Measurements from ENCODE around the gene RTBDN. TPM values are rescaled to one million over a fixed set of nuclear protein-coding genes. Genes with fewer than 3 reads are reported as not detected.

The RTBDN gene
- total and polyA plus RNA-seq, 2 experiments from 2014 or later, result 4.1 to 4.6 TPM

DNA sequence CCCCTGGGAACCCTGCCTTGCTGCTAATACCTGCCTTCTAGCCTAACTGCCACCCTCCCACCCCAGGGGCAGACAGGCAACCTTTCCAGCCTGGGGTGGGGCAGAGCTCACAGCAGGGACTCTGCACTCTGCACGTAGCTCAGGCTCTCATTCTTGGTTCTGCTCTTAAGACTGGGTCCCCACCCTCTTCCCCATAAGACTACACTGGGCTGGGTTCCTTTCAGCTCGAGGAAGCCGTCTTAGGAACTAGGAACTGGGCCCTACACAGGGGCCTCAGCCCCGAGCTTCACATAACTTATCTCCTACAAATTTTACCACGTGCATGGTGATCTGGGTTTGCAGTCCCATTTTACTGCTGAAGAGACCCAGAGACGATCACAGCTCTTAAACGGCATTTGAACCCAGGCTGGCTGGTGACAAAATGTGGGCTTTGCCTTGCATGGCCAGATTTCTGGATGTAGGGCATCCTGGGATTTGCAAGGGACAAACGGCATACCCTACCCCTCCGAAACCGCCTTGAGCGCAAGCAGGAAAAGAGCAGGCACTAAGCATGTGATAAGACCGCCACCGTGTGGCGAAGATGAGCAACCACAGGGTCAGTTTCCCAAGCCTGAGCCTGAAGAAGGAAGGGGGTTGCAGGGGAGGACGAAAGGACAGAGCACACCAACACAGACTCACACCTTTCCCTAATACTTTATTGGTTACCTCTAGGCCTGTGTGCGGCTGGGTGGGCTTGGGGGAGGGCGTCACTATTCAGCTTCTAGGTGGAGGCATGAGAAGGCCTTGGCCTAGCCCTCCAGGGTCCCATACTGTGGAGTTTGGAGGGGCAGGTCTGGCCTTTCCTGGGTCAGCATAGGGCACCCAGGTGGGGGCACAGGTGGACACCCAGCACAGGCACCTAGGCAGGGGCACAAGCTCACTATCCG, 38.0 kb downstream of the RTBDN start (continued):
- TF ChIP-seq, protein P1, sequence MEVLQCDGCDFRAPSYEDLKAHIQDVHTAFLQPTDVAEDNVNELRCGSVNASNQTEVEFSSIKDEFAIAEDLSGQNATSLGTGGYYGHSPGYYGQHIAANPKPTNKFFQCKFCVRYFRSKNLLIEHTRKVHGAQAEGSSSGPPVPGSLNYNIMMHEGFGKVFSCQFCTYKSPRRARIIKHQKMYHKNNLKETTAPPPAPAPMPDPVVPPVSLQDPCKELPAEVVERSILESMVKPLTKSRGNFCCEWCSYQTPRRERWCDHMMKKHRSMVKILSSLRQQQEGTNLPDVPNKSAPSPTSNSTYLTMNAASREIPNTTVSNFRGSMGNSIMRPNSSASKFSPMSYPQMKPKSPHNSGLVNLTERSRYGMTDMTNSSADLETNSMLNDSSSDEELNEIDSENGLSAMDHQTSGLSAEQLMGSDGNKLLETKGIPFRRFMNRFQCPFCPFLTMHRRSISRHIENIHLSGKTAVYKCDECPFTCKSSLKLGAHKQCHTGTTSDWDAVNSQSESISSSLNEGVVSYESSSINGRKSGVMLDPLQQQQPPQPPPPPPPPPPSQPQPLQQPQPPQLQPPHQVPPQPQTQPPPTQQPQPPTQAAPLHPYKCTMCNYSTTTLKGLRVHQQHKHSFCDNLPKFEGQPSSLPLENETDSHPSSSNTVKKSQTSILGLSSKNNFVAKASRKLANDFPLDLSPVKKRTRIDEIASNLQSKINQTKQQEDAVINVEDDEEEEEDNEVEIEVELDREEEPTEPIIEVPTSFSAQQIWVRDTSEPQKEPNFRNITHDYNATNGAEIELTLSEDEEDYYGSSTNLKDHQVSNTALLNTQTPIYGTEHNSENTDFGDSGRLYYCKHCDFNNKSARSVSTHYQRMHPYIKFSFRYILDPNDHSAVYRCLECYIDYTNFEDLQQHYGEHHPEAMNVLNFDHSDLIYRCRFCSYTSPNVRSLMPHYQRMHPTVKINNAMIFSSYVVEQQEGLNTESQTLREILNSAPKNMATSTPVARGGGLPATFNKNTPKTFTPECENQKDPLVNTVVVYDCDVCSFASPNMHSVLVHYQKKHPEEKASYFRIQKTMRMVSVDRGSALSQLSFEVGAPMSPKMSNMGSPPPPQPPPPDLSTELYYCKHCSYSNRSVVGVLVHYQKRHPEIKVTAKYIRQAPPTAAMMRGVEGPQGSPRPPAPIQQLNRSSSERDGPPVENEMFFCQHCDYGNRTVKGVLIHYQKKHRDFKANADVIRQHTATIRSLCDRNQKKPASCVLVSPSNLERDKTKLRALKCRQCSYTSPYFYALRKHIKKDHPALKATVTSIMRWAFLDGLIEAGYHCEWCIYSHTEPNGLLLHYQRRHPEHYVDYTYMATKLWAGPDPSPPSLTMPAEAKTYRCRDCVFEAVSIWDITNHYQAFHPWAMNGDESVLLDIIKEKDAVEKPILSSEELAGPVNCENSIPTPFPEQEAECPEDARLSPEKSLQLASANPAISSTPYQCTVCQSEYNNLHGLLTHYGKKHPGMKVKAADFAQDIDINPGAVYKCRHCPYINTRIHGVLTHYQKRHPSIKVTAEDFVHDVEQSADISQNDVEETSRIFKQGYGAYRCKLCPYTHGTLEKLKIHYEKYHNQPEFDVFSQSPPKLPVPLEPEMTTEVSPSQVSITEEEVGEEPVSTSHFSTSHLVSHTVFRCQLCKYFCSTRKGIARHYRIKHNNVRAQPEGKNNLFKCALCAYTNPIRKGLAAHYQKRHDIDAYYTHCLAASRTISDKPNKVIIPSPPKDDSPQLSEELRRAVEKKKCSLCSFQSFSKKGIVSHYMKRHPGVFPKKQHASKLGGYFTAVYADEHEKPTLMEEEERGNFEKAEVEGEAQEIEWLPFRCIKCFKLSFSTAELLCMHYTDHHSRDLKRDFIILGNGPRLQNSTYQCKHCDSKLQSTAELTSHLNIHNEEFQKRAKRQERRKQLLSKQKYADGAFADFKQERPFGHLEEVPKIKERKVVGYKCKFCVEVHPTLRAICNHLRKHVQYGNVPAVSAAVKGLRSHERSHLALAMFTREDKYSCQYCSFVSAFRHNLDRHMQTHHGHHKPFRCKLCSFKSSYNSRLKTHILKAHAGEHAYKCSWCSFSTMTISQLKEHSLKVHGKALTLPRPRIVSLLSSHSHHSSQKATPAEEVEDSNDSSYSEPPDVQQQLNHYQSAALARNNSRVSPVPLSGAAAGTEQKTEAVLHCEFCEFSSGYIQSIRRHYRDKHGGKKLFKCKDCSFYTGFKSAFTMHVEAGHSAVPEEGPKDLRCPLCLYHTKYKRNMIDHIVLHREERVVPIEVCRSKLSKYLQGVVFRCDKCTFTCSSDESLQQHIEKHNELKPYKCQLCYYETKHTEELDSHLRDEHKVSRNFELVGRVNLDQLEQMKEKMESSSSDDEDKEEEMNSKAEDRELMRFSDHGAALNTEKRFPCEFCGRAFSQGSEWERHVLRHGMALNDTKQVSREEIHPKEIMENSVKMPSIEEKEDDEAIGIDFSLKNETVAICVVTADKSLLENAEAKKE (CRISPR knock-in tag; IDR thresholded peaks at IDR 0.05), result no peak
- TF ChIP-seq, protein P2, sequence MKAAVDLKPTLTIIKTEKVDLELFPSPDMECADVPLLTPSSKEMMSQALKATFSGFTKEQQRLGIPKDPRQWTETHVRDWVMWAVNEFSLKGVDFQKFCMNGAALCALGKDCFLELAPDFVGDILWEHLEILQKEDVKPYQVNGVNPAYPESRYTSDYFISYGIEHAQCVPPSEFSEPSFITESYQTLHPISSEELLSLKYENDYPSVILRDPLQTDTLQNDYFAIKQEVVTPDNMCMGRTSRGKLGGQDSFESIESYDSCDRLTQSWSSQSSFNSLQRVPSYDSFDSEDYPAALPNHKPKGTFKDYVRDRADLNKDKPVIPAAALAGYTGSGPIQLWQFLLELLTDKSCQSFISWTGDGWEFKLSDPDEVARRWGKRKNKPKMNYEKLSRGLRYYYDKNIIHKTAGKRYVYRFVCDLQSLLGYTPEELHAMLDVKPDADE (IDR thresholded peaks at IDR 0.05), result 0 out of 2 replicates have a peak, but pooled peaks have one; percentile 48
- TF ChIP-seq EZH2phosphoT487 (IDR thresholded peaks at IDR 0.05; ENCODE audit: unreplicated experiment), result no peak
- no peak for TF ChIP-seq ZNF331 (CRISPR knock-in tag; IDR thresholded peaks at IDR 0.05; ENCODE audit: low read depth)
- 0 out of 2 replicates have a peak, but pooled peaks have one; percentile 48 for TF ChIP-seq POLR2AphosphoS5 (IDR thresholded peaks at IDR 0.05; ENCODE audit: low read depth)
- no peak for TF ChIP-seq ZNF114 (CRISPR knock-in tag; IDR thresholded peaks at IDR 0.05)

DNA sequence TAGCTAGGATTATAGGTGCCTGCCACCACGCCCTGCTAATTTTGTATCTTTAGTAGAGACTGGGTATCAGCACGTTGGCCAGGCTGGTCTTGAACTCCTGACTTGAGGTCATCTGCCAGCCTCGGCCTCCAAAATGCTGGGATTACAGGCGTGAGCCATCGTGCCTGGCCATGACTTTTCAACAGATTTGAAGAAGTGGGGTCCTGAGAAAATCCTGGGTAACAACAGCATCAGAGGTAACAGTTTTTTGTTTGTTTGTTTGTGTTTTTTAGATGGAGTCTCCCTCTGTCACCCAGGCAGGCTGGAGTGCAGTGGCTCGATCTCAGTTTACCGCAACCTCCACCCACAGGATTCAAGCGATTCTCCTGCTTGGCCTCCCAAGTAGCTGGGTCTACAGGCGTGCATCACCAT, 39.4 kb downstream of the RTBDN start:
- peaks cover 27% of the 10 kb centered on the region for H3K27me3 ChIP-seq (ENCODE audit: insufficient read depth)
- no peaks in the 10 kb centered on the region for H3K79me2 ChIP-seq (replicated peaks; ENCODE audit: insufficient read depth)
- peaks cover 38% of the 10 kb centered on the region for H3K36me3 Mint-ChIP-seq (ENCODE audit: low read depth)
- H3K4me3 Mint-ChIP-seq, result no peak overlapping the region
- peaks cover 38% of the 10 kb centered on the region for H3K27me3 Mint-ChIP-seq (ENCODE audit: insufficient read depth, low read depth, poor library complexity)
- H3K36me3 ChIP-seq (ENCODE audit: insufficient read depth), result peaks cover 8% of the 10 kb centered on the region; the same call in 1 of the 2 replicates
- no peak for ATAC-seq
- peaks cover 30% of the 10 kb centered on the region for H3F3A ChIP-seq (replicated peaks; ENCODE audit: low read depth)
- H3K27ac ChIP-seq (ENCODE audit: low read depth), result no peak overlapping the region
- H3K27ac Mint-ChIP-seq, result no peak overlapping the region
- H3K4me1 Mint-ChIP-seq, result peaks cover 24% of the 10 kb centered on the region
- no peak overlapping the region for H3K4me2 ChIP-seq
- no peaks in the 10 kb centered on the region for H3K9me2 ChIP-seq (ENCODE audit: insufficient read depth)
- H3K4me1 ChIP-seq (ENCODE audit: insufficient read depth), result peaks cover 27% of the 10 kb centered on the region
- H3K9me3 Mint-ChIP-seq, result peaks cover 3% of the 10 kb centered on the region; the same call in 2 of the 3 replicates
- no peak overlapping the region for H3K4me3 ChIP-seq
- DNase-seq (ENCODE audit: low spot score), result no peak
- H2AFZ ChIP-seq, result no peak overlapping the region
- no peaks in the 10 kb centered on the region for H4K20me1 ChIP-seq (replicated peaks; ENCODE audit: insufficient read depth)
- TF ChIP-seq EZH2phosphoT487 (IDR thresholded peaks at IDR 0.05; ENCODE audit: unreplicated experiment) (no peak), ZNF114 (CRISPR knock-in tag; IDR thresholded peaks at IDR 0.05) (no peak)
- TF ChIP-seq, protein P3, sequence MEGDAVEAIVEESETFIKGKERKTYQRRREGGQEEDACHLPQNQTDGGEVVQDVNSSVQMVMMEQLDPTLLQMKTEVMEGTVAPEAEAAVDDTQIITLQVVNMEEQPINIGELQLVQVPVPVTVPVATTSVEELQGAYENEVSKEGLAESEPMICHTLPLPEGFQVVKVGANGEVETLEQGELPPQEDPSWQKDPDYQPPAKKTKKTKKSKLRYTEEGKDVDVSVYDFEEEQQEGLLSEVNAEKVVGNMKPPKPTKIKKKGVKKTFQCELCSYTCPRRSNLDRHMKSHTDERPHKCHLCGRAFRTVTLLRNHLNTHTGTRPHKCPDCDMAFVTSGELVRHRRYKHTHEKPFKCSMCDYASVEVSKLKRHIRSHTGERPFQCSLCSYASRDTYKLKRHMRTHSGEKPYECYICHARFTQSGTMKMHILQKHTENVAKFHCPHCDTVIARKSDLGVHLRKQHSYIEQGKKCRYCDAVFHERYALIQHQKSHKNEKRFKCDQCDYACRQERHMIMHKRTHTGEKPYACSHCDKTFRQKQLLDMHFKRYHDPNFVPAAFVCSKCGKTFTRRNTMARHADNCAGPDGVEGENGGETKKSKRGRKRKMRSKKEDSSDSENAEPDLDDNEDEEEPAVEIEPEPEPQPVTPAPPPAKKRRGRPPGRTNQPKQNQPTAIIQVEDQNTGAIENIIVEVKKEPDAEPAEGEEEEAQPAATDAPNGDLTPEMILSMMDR (conservative IDR thresholded peaks at IDR 0.05; ENCODE audit: low read depth in 2 of 2), result no peak
- TF ChIP-seq, protein P4, sequence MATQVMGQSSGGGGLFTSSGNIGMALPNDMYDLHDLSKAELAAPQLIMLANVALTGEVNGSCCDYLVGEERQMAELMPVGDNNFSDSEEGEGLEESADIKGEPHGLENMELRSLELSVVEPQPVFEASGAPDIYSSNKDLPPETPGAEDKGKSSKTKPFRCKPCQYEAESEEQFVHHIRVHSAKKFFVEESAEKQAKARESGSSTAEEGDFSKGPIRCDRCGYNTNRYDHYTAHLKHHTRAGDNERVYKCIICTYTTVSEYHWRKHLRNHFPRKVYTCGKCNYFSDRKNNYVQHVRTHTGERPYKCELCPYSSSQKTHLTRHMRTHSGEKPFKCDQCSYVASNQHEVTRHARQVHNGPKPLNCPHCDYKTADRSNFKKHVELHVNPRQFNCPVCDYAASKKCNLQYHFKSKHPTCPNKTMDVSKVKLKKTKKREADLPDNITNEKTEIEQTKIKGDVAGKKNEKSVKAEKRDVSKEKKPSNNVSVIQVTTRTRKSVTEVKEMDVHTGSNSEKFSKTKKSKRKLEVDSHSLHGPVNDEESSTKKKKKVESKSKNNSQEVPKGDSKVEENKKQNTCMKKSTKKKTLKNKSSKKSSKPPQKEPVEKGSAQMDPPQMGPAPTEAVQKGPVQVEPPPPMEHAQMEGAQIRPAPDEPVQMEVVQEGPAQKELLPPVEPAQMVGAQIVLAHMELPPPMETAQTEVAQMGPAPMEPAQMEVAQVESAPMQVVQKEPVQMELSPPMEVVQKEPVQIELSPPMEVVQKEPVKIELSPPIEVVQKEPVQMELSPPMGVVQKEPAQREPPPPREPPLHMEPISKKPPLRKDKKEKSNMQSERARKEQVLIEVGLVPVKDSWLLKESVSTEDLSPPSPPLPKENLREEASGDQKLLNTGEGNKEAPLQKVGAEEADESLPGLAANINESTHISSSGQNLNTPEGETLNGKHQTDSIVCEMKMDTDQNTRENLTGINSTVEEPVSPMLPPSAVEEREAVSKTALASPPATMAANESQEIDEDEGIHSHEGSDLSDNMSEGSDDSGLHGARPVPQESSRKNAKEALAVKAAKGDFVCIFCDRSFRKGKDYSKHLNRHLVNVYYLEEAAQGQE (IDR thresholded peaks at IDR 0.05; ENCODE audit: unreplicated experiment), result no peak
- TF ChIP-seq, protein P2 (IDR thresholded peaks at IDR 0.05), result no peak

Data from GM23338 (cell line).